8988T (cell line): ENCODE measurements around the gene CDH13.

Source experiments
- DNase-seq: peaks from one replicate; pipeline ENCODE4 v3.0.0; 2011

CDH13 gene

GRCh38 chr16:83542491-83542890 lies 915.7 kb downstream of the CDH13 start:
- DNase-seq, result no peak

- no peak for DNase-seq
Measured at GRCh38 chr16:83549316-83550182, 922.8 kb downstream of the CDH13 start.

- DNase-seq, result no peak
Measured at GRCh38 chr16:83550183-83550569, 923.4 kb downstream of the CDH13 start.

- DNase-seq, result no peak
Measured at GRCh38 chr16:83552228-83552627, 925.5 kb downstream of the CDH13 start.

- no peak for DNase-seq
Measured at GRCh38 chr16:83552930-83553329, 926.2 kb downstream of the CDH13 start.

GRCh38 chr16:83554096-83554495 lies 927.3 kb downstream of the CDH13 start:
- no peak for DNase-seq

- DNase-seq, result no peak
Measured at GRCh38 chr16:83554540-83554939, 927.8 kb downstream of the CDH13 start.

GRCh38 chr16:83561876-83562275 lies 935.1 kb downstream of the CDH13 start:
- no peak for DNase-seq

GRCh38 chr16:83568345-83568744 lies 941.6 kb downstream of the CDH13 start:
- no peak for DNase-seq

GRCh38 chr16:83574388-83574787 lies 947.6 kb downstream of the CDH13 start:
- DNase-seq, result no peak

- DNase-seq, result no peak
Measured at GRCh38 chr16:83577078-83577745, 950.4 kb downstream of the CDH13 start.

- no peak for DNase-seq
Measured at GRCh38 chr16:83578171-83578570, 951.4 kb downstream of the CDH13 start.

GRCh38 chr16:83579027-83579426 lies 952.3 kb downstream of the CDH13 start:
- DNase-seq, result no peak

- no peak for DNase-seq
Measured at GRCh38 chr16:83579436-83579835, 952.7 kb downstream of the CDH13 start.

- no peak for DNase-seq
Measured at GRCh38 chr16:83581082-83581481, 954.3 kb downstream of the CDH13 start.

- no peak for DNase-seq
Measured at GRCh38 chr16:83581994-83582747, 955.4 kb downstream of the CDH13 start.

- no peak for DNase-seq
Measured at GRCh38 chr16:83586036-83586435, 959.3 kb downstream of the CDH13 start.

GRCh38 chr16:83586461-83587200 lies 959.9 kb downstream of the CDH13 start:
- no peak for DNase-seq

- no peak for DNase-seq
Measured at GRCh38 chr16:83587201-83587600, 960.4 kb downstream of the CDH13 start.

GRCh38 chr16:83588070-83588469 lies 961.3 kb downstream of the CDH13 start:
- DNase-seq, result no peak

GRCh38 chr16:83589576-83589975 lies 962.8 kb downstream of the CDH13 start:
- no peak for DNase-seq

GRCh38 chr16:83592778-83593177 lies 966.0 kb downstream of the CDH13 start:
- DNase-seq, result no peak
